NOMO-1 treated with DMSO at 0.1 percent for 48 hours (cell line): ENCODE measurements around the gene ALK.
"Not testable (repeated sequence)": the region's sequence is repeated elsewhere in the genome, so short reads cannot be mapped to it uniquely, and the experiment has no call there.

Source experiments
- DNase-seq: peaks from one replicate; lab custom pipeline; 2025; ENCODE audit not compliant: unreplicated experiment; lab: John Stamatoyannopoulos, UW

ALK gene

GRCh38 chr2:29761278-29761677, 160.1 kb downstream of the ALK start:
- no peak for DNase-seq

GRCh38 chr2:29760008-29760407, 161.4 kb downstream of the ALK start:
- no peak for DNase-seq

- no peak for DNase-seq
Observed at GRCh38 chr2:29759360-29759759, 162.0 kb downstream of the ALK start.

GRCh38 chr2:29755829-29756228, 165.6 kb downstream of the ALK start:
- DNase-seq = no peak

- DNase-seq = no peak
Observed at GRCh38 chr2:29755233-29755632, 166.2 kb downstream of the ALK start.

- no peak for DNase-seq
Observed at GRCh38 chr2:29753671-29754444, 167.5 kb downstream of the ALK start.

GRCh38 chr2:29751390-29751789, 170.0 kb downstream of the ALK start:
- DNase-seq = no peak

GRCh38 chr2:29750463-29750862, 170.9 kb downstream of the ALK start:
- DNase-seq = not testable (repeated sequence)

GRCh38 chr2:29749843-29750242, 171.5 kb downstream of the ALK start:
- no peak for DNase-seq

GRCh38 chr2:29749041-29749440, 172.3 kb downstream of the ALK start:
- DNase-seq = no peak

- no peak for DNase-seq
Observed at GRCh38 chr2:29747786-29748470, 173.5 kb downstream of the ALK start.

- DNase-seq = no peak
Observed at GRCh38 chr2:29744976-29745375, 176.4 kb downstream of the ALK start.

GRCh38 chr2:29743516-29743915, 177.9 kb downstream of the ALK start:
- DNase-seq = no peak

GRCh38 chr2:29742656-29743055, 178.7 kb downstream of the ALK start:
- no peak for DNase-seq

GRCh38 chr2:29741132-29741531, 180.3 kb downstream of the ALK start:
- no peak for DNase-seq

- DNase-seq = no peak
Observed at GRCh38 chr2:29733965-29734364, 187.4 kb downstream of the ALK start.

GRCh38 chr2:29733213-29733612, 188.2 kb downstream of the ALK start:
- no peak for DNase-seq

- no peak for DNase-seq
Observed at GRCh38 chr2:29731948-29732347, 189.4 kb downstream of the ALK start.

GRCh38 chr2:29729932-29730331, 191.5 kb downstream of the ALK start:
- DNase-seq = no peak

GRCh38 chr2:29729401-29729800, 192.0 kb downstream of the ALK start:
- DNase-seq = no peak

GRCh38 chr2:29726976-29727375, 194.4 kb downstream of the ALK start:
- DNase-seq = no peak

- no peak for DNase-seq
Observed at GRCh38 chr2:29725610-29726009, 195.8 kb downstream of the ALK start.

- DNase-seq = no peak
Observed at GRCh38 chr2:29724282-29724681, 197.1 kb downstream of the ALK start.
